Type B pancreatic cell (in vitro differentiated cells): ENCODE data around the gene ERC2. TPM values are rescaled to one million over a fixed set of nuclear protein-coding genes. Genes with fewer than 3 reads are reported as not detected.

Experiments used
- DNase-seq: peaks from one replicate; pipeline ENCODE4 v3.0.0; 2021; ENCODE audit warnings: mixed read lengths; ENCODE audit not compliant: unreplicated experiment; ENCODE audit errors: extremely low spot score
- H3K27ac Mint-ChIP-seq: 2 replicates; pipeline ENCODE4 v1.8.0; 2021; ENCODE audit warnings: mild to moderate bottlenecking, mixed read lengths
- H3K27me3 Mint-ChIP-seq: 2 replicates; pipeline ENCODE4 v1.8.0; 2021; ENCODE audit warnings: mixed read lengths
- H3K36me3 Mint-ChIP-seq: 2 replicates; pipeline ENCODE4 v1.8.0; 2021; ENCODE audit warnings: mixed read lengths
- H3K4me1 Mint-ChIP-seq: one replicate; pipeline ENCODE4 v1.8.0; 2021; ENCODE audit warnings: mixed read lengths; ENCODE audit not compliant: unreplicated experiment
- H3K4me3 Mint-ChIP-seq: 2 replicates; pipeline ENCODE4 v1.8.0; 2021; ENCODE audit warnings: mild to moderate bottlenecking, mixed read lengths
- H3K9me3 Mint-ChIP-seq: 2 replicates; pipeline ENCODE4 v1.8.0; 2021; ENCODE audit warnings: mixed read lengths
- CTCF ChIP-seq: fragments of 200-600 bp; sonication (generic); conservative IDR thresholded peaks from 2 replicates; pipeline ENCODE4 v1.5.0; 2021; ENCODE audit warnings: antibody characterized with exemption, mild to moderate bottlenecking
- total RNA-seq: library from RNA; stranded (reverse); gene quantifications from 2 replicates; pipeline ENCODE4 v1.2.1, GENCODE V29; 2021; ENCODE audit warnings: low replicate concordance

Gene ERC2
- total RNA-seq, 1 donor from 2014 or later, result 6.1 TPM

GRCh38 chr3:55790596-55791350, 677.5 kb downstream of the ERC2 start:
- peaks cover 1% of the 10 kb centered on the region for H3K36me3 Mint-ChIP-seq
- no peak overlapping the region for H3K27ac Mint-ChIP-seq
- H3K4me1 Mint-ChIP-seq, result peaks cover 37% of the 10 kb centered on the region
- peaks cover 3% of the 10 kb centered on the region for H3K27me3 Mint-ChIP-seq
- no peak for DNase-seq
- no peak for TF ChIP-seq CTCF
- peaks cover 1% of the 10 kb centered on the region for H3K9me3 Mint-ChIP-seq
- H3K4me3 Mint-ChIP-seq, result no peak overlapping the region

DNA sequence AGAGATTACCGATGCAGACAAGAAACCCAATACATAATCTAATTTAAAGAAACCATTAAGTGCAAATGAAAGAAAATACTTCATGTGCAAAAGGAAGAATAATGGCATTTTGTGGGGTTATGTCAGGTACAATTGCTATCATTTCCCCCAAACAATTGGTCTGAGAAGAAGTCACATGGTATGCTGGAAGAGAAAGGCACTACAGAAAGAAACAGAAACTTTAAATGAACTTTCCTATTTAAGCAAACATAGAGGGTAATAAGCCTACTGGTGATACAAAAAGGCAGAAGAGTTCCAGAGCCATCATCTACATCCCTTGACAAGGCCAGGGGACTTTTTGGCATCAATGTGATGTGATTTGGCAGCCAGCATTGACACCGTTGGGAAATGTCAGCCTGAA, 678.8 kb downstream of the ERC2 start:
- Mint-ChIP-seq H3K4me1 (peaks cover 25% of the 10 kb centered on the region), H3K27me3 (peaks cover 12% of the 10 kb centered on the region), H3K4me3 (no peak overlapping the region), H3K36me3 (no peaks in the 10 kb centered on the region), H3K27ac (no peak overlapping the region), H3K9me3 (peaks cover 4% of the 10 kb centered on the region)
- DNase-seq, result no peak
- no peak for TF ChIP-seq CTCF

DNA sequence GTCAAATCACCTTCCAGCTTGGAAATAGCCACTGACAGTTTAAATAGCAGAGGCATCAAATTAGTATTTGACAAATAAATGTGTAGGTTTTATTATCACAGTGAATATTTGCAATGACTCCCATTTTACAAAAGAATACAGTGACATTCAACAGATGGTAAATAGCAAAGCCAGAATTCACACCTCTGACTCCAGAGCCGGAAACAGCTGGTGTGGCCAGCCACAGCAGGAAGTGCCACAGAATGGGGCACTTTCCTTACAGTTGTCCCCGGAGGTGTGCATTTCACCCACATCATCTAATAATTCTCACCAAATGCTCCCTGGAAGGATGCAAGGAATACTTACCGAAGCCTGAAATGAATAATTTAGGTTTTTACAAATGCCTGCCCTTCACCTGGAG, 685.5 kb downstream of the ERC2 start:
- no peak for TF ChIP-seq CTCF
- Mint-ChIP-seq H3K4me3 (no peak overlapping the region), H3K4me1 (peaks cover 15% of the 10 kb centered on the region), H3K36me3 (no peaks in the 10 kb centered on the region), H3K9me3 (peaks cover 4% of the 10 kb centered on the region), H3K27me3 (peaks cover 16% of the 10 kb centered on the region), H3K27ac (no peak overlapping the region)
- DNase-seq, result no peak

DNA sequence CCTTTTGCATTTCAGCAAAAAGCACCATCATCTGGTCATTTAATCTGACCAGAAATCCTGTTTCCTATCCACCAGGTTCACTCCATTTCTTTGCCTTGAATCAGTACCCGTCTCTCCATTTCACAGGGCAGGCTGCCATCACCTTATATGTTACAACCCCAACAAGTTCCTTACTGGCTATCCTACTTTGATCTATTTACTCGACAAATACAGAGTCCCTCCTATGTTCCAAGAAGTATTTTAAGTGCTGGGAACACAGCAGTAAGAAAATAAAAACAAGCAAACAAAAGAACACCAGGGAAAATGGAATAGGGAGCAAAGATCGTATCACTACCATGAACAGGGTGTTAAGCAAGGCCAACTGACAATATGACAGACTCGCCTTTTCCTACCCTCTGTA, 685.9 kb downstream of the ERC2 start:
- Mint-ChIP-seq H3K27me3 (peaks cover 16% of the 10 kb centered on the region), H3K36me3 (no peaks in the 10 kb centered on the region), H3K27ac (no peak overlapping the region), H3K4me3 (no peak overlapping the region), H3K4me1 (peaks cover 15% of the 10 kb centered on the region), H3K9me3 (peaks cover 4% of the 10 kb centered on the region)
- TF ChIP-seq CTCF, result no peak
- no peak for DNase-seq

- Mint-ChIP-seq H3K4me1 (peaks cover 15% of the 10 kb centered on the region), H3K27me3 (peaks cover 19% of the 10 kb centered on the region), H3K36me3 (peaks cover 3% of the 10 kb centered on the region), H3K9me3 (peaks cover 4% of the 10 kb centered on the region), H3K27ac (no peak overlapping the region), H3K4me3 (no peak overlapping the region)
- TF ChIP-seq CTCF, result no peak
- DNase-seq, result no peak
These were observed 687.4 kb downstream of the ERC2 start for GRCh38 chr3:55780913-55781312.
